HL-60 (cell line): ENCODE results near the gene TCAIM.
"Not testable (repeated sequence)": the region's sequence is repeated elsewhere in the genome, so short reads cannot be mapped to it uniquely, and the experiment has no call there.

Experiments used
- DNase-seq, 2 experiments: peaks; one replicate each; pipeline ENCODE4 v3.0.0-alpha.2; 2010 to 2020; ENCODE audit warnings: low read depth in 1 of 2, low spot score in 1 of 2
- H3K27ac ChIP-seq: fragments of 250-450 bp; sonication (Bioruptor Pico); replicated peaks from 2 replicates; pipeline ENCODE4 v1.5.1; 2020; ENCODE audit warnings: mild to moderate bottlenecking, moderate library complexity
- H3K27me3 ChIP-seq: fragments of 250-450 bp; sonication (Bioruptor Pico); 2 replicates; pipeline ENCODE4 v1.5.1; 2021; ENCODE audit warnings: mild to moderate bottlenecking, moderate library complexity; ENCODE audit not compliant: insufficient read depth, poor library complexity, severe bottlenecking
- H3K4me3 ChIP-seq: replicated peaks from 2 replicates; pipeline ENCODE4 v1.5.1; 2011; ENCODE audit warnings: mild to moderate bottlenecking, control low read depth, low read length; ENCODE audit not compliant: insufficient read depth
- GABPA ChIP-seq: IDR thresholded peaks from 2 replicates; pipeline ENCODE4 v1.6.1; 2012; ENCODE audit warnings: low read depth
- POLR2AphosphoS5 ChIP-seq: IDR thresholded peaks from 2 replicates; pipeline ENCODE4 v1.6.1; 2012; ENCODE audit warnings: low read depth
- SPI1 ChIP-seq: IDR thresholded peaks from 2 replicates; pipeline ENCODE4 v1.6.1; 2012; ENCODE audit warnings: low read depth, mild to moderate bottlenecking, borderline replicate concordance
- TF ChIP-seq, protein P1 (sequence below): IDR thresholded peaks from one replicate; pipeline ENCODE4 v1.5.1; 2011; ENCODE audit warnings: low read length, control low read depth, inconsistent platforms; ENCODE audit not compliant: insufficient read depth
- TF ChIP-seq, protein P2 (sequence below): IDR thresholded peaks from 2 replicates; pipeline ENCODE4 v1.6.1; 2012; ENCODE audit warnings: low read depth; ENCODE audit not compliant: insufficient replicate concordance

TCAIM gene

DNA sequence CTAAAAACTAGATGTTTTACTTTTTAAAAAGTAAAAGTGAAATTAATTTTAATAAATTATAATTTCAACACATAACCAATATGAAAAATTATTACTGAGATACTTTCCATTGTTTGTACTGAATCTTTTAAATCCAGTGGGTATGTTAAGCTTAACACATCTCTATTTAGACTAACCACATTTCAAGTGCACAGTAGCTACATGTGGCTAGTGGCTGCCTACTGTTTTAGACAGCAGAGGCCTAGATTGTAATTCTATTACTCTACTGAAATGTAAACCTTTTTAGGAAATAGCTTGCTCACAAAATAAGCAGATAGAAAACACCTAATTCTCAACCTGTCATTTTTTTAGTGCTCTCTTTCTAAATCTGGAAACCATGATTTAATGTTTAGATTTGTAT, 4.9 kb downstream of the TCAIM start:
- TF ChIP-seq SPI1 (no peak), GABPA (no peak), POLR2AphosphoS5 (no peak)
- TF ChIP-seq, protein P1, sequence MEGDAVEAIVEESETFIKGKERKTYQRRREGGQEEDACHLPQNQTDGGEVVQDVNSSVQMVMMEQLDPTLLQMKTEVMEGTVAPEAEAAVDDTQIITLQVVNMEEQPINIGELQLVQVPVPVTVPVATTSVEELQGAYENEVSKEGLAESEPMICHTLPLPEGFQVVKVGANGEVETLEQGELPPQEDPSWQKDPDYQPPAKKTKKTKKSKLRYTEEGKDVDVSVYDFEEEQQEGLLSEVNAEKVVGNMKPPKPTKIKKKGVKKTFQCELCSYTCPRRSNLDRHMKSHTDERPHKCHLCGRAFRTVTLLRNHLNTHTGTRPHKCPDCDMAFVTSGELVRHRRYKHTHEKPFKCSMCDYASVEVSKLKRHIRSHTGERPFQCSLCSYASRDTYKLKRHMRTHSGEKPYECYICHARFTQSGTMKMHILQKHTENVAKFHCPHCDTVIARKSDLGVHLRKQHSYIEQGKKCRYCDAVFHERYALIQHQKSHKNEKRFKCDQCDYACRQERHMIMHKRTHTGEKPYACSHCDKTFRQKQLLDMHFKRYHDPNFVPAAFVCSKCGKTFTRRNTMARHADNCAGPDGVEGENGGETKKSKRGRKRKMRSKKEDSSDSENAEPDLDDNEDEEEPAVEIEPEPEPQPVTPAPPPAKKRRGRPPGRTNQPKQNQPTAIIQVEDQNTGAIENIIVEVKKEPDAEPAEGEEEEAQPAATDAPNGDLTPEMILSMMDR: no peak
- TF ChIP-seq, protein P2, sequence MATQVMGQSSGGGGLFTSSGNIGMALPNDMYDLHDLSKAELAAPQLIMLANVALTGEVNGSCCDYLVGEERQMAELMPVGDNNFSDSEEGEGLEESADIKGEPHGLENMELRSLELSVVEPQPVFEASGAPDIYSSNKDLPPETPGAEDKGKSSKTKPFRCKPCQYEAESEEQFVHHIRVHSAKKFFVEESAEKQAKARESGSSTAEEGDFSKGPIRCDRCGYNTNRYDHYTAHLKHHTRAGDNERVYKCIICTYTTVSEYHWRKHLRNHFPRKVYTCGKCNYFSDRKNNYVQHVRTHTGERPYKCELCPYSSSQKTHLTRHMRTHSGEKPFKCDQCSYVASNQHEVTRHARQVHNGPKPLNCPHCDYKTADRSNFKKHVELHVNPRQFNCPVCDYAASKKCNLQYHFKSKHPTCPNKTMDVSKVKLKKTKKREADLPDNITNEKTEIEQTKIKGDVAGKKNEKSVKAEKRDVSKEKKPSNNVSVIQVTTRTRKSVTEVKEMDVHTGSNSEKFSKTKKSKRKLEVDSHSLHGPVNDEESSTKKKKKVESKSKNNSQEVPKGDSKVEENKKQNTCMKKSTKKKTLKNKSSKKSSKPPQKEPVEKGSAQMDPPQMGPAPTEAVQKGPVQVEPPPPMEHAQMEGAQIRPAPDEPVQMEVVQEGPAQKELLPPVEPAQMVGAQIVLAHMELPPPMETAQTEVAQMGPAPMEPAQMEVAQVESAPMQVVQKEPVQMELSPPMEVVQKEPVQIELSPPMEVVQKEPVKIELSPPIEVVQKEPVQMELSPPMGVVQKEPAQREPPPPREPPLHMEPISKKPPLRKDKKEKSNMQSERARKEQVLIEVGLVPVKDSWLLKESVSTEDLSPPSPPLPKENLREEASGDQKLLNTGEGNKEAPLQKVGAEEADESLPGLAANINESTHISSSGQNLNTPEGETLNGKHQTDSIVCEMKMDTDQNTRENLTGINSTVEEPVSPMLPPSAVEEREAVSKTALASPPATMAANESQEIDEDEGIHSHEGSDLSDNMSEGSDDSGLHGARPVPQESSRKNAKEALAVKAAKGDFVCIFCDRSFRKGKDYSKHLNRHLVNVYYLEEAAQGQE: no peak
- DNase-seq: no peak
- no peaks in the 10 kb centered on the region for H3K27me3 ChIP-seq
- no peak overlapping the region for H3K27ac ChIP-seq
- no peak overlapping the region for H3K4me3 ChIP-seq

DNA sequence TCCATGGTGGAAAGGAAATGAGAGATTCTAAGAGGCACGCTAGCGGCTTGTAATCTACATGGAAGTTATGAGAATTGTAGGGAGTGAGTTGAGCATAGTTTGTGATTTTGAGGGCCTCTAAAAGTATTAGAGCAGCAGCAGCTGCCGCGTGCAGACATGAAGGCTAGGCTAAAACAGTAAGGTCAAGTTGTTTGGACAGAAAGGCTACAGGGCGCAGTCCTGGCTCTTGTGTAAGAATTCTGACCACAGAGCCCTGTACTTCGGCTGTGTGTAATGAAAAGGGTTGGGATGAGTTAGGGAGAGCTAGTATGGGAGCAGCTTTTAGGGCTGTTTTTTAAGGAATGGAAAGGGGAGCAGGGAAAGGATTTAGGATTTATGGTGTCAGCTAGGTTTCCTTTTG, 8.0 kb downstream of the TCAIM start:
- DNase-seq: not testable (repeated sequence)

DNA sequence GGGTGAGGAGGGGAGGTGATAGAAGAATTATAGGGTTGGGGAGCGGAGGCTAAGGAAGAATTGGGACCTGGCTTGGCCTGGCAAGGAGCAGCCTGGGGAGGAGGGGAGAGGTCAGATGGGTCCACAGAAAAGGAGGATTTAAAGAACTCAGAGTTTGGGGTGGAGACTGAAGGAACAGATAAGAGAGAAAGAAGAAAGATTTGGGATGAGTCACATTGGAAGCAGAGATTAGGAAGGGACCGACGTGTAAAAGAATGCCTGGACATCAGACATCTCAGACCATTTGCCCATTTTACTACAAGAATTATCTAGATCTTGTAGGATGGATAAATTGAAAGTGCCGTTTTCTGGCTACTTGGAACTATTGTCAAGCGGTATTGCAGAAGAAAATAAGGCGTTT, 10.4 kb downstream of the TCAIM start:
- no peaks in the 10 kb centered on the region for H3K27me3 ChIP-seq
- no peak for TF ChIP-seq SPI1
- TF ChIP-seq, protein P2: no peak
- TF ChIP-seq, protein P1: no peak
- no peak for TF ChIP-seq POLR2AphosphoS5
- no peak for TF ChIP-seq GABPA
- DNase-seq: no peak
- H3K4me3 ChIP-seq: no peak overlapping the region
- no peak overlapping the region for H3K27ac ChIP-seq

More for the DNA sequence above, 8.0 kb downstream of the TCAIM start:
- not testable (repeated sequence) for H3K4me3 ChIP-seq, H3K27me3 ChIP-seq, H3K27ac ChIP-seq

DNA sequence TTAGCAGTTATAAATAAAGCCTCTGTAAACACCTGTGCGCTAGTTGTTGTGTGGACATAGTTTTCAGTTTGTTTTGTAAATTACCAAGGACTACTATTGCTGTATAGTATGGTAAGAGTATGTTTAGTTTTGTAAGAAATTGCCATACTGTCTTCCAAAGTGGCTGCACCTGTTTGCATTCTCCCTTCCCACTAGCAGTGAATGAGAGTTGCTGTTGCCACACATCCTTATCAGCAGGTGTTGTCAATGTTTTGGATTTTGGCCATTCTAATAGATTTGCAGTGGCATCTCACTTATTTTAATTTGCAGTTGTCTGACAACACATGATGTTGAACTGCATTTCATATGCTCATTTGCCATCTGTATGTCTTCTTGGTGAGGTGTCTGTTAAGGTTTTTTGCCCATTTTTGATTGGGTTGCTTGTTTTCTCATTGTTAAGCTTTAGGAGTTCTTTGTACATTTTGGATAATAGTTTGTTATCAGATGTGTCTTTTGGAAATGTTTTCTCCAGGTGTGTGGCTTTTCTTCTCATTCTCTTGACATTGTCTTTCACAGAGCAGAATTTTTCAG, 14.9 kb downstream of the TCAIM start:
- DNase-seq: no peak
- Histone ChIP-seq H3K27me3 (no peaks in the 10 kb centered on the region), H3K27ac (no peak overlapping the region), H3K4me3 (no peak overlapping the region)
- TF ChIP-seq POLR2AphosphoS5: no peak
- no peak for TF ChIP-seq SPI1
- TF ChIP-seq, protein P1: no peak
- TF ChIP-seq, protein P2: no peak
- no peak for TF ChIP-seq GABPA
